GM13976 (cell line): Measurements from ENCODE around the gene BET1.

ENCODE experiments used
- DNase-seq: peaks from one replicate; pipeline ENCODE4 v3.0.0; 2012; ENCODE audit warnings: low spot score
- CTCF ChIP-seq: IDR thresholded peaks from 2 replicates; pipeline ENCODE4 v1.5.1; 2012; ENCODE audit warnings: borderline replicate concordance, mild to moderate bottlenecking; ENCODE audit not compliant: insufficient read depth; ENCODE audit errors: extremely low read depth, missing control alignments, control extremely low read depth
- in situ Hi-C: fragments of 300-500 bp; cut with MboI; formaldehyde crosslinking; loops from one replicate; pipeline ENCODE4 v1.12.0; 2022; ENCODE audit warnings: low sequenced_read_pairs, mixed read lengths, inconsistent platforms; ENCODE audit not compliant: unreplicated experiment

BET1 gene

GRCh38 chr7:93980744-93981479 lies 23.2 kb downstream of the BET1 start:
- DNase-seq = no peak
- no peak for TF ChIP-seq CTCF
- in situ Hi-C loops = no loop called here

DNA sequence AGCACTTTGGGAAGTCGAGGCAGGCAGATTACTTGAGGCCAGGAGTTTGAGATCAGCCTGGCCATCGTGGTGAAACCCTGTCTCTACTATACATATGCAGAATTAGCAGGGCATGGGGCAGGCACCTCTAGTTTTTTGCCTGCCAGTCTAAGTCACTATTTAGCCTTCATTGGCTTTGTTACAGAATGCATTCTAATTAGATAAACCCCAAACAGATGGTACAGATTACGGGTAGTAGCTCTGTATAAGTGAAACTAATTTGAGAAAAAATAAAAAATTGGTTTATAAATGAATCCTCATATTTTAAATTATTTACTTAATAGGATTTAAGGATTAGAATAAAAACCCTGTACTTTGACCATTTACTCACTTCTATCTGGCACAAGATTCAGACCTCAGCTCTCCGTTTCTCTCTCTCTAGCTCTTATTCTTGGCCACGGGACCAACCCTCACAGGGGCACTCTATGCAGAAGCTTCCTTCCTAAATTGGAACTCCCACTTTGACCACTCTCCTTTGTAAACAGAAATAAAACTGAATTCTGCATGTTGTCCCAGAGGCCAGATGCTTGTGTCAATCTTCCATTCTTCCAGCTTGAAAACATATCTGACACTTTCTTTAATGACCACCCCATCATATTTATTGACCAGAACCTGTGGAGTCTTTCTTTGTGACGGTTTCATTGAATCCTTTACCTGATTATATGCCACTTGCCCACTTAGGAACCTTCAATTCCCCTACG lies 26.8 kb downstream of the BET1 start:
- no peak for DNase-seq
- TF ChIP-seq CTCF = no peak
- in situ Hi-C loops = no loop called here

GRCh38 chr7:93973134-93973533 lies 31.0 kb downstream of the BET1 start:
- in situ Hi-C loops = no loop called here
- no peak for TF ChIP-seq CTCF
- DNase-seq = no peak

GRCh38 chr7:93972029-93972725 lies 32.0 kb downstream of the BET1 start:
- DNase-seq = no peak
- no peak for TF ChIP-seq CTCF
- in situ Hi-C loops = no loop called here

DNA sequence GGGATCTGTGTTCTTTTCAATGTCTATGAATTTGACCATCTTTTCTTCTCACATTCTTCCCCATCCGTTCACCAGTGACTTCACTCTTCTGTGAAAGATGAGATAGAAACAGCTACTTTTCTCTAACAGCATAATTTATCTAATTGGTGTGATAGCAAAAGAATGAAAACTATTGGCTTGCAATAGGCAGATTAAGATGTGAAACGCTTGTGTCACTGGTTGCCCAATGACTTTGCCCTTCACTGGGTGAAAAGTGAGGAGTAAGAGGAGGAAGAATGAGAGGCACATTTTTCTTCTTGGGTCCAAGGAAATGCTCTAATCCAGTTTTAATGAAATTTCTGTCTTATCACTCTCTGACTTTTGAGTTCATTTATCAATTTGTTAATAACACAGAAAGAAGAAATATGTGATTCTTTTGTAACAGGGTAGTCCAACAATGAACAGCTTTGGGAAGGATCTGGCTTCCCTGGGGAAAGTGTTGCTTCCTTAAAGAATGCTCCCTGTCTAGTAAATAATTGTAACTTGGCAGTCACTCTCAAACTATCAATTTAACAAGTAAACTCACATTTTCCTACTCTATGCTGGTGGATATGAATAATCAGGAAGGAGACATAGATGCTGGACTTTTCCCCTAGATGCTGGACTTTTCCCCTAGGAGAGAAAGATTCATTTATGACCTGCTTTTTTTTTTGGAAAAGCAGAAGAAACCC lies 35.1 kb downstream of the BET1 start:
- no peak for TF ChIP-seq CTCF
- DNase-seq = no peak
- in situ Hi-C loops = no loop called here

DNA sequence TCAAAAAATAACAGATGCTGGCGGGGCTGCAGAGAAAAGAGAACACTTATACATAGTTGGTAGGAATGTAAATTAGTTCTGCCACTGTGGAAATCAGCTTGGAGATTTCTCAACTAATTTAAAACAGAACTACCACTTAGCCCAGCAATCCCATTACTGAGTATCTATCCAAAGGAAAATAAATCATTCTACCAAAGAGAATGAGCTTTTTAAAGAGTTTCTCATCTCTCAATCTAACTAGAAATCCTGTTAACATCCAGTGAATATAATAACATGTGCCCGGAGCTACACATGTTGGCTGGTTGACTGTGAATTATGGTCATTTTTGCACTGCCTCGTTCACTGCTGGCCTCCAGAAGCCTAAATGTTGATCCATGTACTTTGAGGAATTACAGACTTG lies 39.3 kb downstream of the BET1 start:
- in situ Hi-C loops = no loop called here
- TF ChIP-seq CTCF = no peak
- DNase-seq = no peak
